Measurements from ENCODE around the gene SMARCD1.
"Not testable (repeated sequence)": the region's sequence is repeated elsewhere in the genome, so short reads cannot be mapped to it uniquely, and the experiment has no call there.

SMARCD1 gene

GRCh38 chr12:50073712-50074111 lies 11.4 kb upstream of the SMARCD1 start:
- in situ Hi-C loops (cut with MboI; ENCODE audit: low sequenced_read_pairs) = loop anchor here (10.0 to 25.0 kb wide), 2 partner anchors 101 to 211 kb away; no protein-coding TSS in a partner anchor

- in situ Hi-C loops (cut with MboI; ENCODE audit: low sequenced_read_pairs) = loop anchor here (10.0 to 25.0 kb wide), 2 partner anchors 100 to 213 kb away; no protein-coding TSS in a partner anchor
Measured at GRCh38 chr12:50074936-50075807, 10.0 kb upstream of the SMARCD1 start.

GRCh38 chr12:50075808-50076170 lies 9.4 kb upstream of the SMARCD1 start:
- in situ Hi-C loops (cut with MboI; ENCODE audit: low sequenced_read_pairs) = loop anchor here (10.0 kb wide), 1 partner anchor 99 kb away; no protein-coding TSS in a partner anchor

DNA sequence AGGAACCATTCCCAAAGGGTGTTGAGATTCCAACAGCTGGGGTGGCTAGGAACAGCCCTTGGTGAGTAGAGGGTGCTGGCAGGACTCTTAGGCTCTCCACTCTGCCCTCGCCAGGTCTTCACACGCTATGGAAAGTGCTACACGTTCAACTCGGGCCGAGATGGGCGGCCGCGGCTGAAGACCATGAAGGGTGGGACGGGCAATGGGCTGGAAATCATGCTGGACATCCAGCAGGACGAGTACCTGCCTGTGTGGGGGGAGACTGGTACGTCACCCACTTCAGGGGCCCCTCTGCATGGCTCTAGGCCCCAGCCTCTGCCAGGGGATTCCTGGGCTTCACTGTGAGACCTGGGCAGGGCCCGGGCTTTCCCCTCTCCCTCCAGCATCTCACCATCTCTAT lies 8.0 kb upstream of the SMARCD1 start:
- in situ Hi-C loops (cut with MboI; ENCODE audit: low sequenced_read_pairs) = loop anchor here (10.0 kb wide), 1 partner anchor 98 kb away; no protein-coding TSS in a partner anchor

GRCh38 chr12:50078281-50078680 lies 6.9 kb upstream of the SMARCD1 start:
- in situ Hi-C loops (cut with MboI; ENCODE audit: low sequenced_read_pairs) = loop anchor here (10.0 kb wide), 1 partner anchor 97 kb away; no protein-coding TSS in a partner anchor

GRCh38 chr12:50079771-50080170 lies 5.4 kb upstream of the SMARCD1 start:
- in situ Hi-C loops (cut with MboI; ENCODE audit: low sequenced_read_pairs) = loop anchor here (10.0 kb wide), 1 partner anchor 95 kb away; no protein-coding TSS in a partner anchor

- in situ Hi-C loops (cut with MboI; ENCODE audit: low sequenced_read_pairs) = no loop called here
Measured at GRCh38 chr12:50081096-50081808, 3.9 kb upstream of the SMARCD1 start.

- in situ Hi-C loops (cut with MboI; ENCODE audit: low sequenced_read_pairs) = no loop called here
Measured at GRCh38 chr12:50082644-50083043, 2.5 kb upstream of the SMARCD1 start.

GRCh38 chr12:50083301-50083700 lies 1.8 kb upstream of the SMARCD1 start:
- in situ Hi-C loops (cut with MboI; ENCODE audit: low sequenced_read_pairs) = no loop called here

DNA sequence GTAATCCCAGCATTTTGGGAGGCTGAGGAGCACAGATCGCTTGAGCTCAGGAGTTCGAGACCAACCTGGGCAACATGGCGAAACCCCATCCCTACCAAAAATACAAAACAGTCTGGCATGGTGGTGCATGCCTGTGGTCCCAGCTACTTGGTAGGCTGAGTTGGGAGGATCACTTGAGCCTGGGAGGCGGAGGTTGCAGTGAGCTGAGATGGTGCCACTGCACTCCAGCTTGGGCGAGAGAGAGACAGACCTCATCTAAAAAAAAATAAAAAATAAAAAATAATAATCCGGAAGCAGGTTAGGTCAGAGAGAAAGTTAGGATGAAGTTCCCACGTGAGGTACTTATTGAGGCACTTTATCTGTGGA lies 750 bp upstream of the SMARCD1 start:
- in situ Hi-C loops (cut with MboI; ENCODE audit: low sequenced_read_pairs) = not testable (repeated sequence)

DNA sequence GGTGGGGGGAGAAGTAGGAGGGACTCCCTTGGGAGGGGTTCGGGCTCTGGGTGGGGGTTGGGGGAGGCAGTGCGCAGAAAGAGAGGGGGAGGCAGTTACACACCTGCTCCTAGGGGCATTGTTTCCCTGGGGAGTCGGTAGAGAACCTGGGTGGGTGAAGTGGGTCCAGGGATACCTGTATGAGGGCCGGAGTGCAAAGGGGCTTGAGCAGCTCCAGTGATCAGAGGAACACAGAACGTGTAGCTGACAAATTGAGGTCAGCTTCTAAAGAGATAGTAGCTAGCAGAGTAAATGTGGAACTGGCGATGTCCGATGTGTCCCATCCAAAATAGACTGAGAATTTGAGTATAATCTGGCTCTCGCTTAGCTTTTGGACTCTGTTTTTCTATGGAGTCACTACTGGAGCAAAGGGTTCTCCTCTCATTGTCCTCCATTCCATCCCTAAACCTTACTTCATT lies 502 bp downstream of the SMARCD1 start:
- in situ Hi-C loops (cut with MboI; ENCODE audit: low sequenced_read_pairs) = no loop called here

DNA sequence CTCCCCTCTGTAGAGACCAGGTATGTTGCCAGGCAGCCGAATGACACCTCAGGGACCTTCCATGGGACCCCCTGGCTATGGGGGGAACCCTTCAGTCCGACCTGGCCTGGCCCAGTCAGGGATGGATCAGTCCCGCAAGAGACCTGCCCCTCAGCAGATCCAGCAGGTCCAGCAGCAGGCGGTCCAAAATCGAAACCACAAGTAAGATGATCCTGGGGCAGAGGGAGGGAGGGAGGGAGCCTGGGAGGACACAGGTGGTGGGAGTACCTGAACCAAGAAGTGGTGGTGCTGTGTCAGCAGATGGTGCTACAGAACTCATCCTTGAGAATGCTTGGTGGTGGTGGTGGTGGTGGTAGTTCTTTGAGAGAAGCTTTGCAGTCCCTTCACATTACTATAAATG lies 1.0 kb downstream of the SMARCD1 start:
- in situ Hi-C loops (cut with MboI; ENCODE audit: low sequenced_read_pairs) = no loop called here

GRCh38 chr12:50087151-50087550 lies 2.0 kb downstream of the SMARCD1 start:
- in situ Hi-C loops (cut with MboI; ENCODE audit: low sequenced_read_pairs) = no loop called here

- in situ Hi-C loops (cut with MboI; ENCODE audit: low sequenced_read_pairs) = no loop called here
Measured at GRCh38 chr12:50087995-50088394, 2.9 kb downstream of the SMARCD1 start.

- in situ Hi-C loops (cut with MboI; ENCODE audit: low sequenced_read_pairs) = no loop called here
Measured at GRCh38 chr12:50088577-50089335, 3.6 kb downstream of the SMARCD1 start.

DNA sequence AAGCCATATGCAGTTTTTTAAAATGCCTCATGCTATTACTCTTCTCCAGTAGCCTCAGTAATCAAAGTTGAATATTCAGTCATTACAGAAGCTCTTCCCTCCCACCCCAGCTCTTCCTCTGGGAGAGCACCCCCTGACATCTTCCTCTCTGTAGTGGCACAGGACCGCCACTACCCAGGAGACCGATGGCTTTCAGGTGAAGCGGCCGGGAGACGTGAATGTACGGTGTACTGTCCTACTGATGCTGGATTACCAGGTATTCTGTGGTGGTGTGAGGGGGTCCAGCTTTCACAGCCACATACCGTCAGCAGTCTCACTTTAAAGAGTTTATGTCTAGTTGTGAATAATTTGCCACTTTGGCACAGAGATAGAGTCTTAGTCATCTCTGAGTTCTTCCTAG lies 4.6 kb downstream of the SMARCD1 start:
- in situ Hi-C loops (cut with MboI; ENCODE audit: low sequenced_read_pairs) = no loop called here

GRCh38 chr12:50090391-50090790 lies 5.2 kb downstream of the SMARCD1 start:
- in situ Hi-C loops (cut with MboI; ENCODE audit: low sequenced_read_pairs) = no loop called here

DNA sequence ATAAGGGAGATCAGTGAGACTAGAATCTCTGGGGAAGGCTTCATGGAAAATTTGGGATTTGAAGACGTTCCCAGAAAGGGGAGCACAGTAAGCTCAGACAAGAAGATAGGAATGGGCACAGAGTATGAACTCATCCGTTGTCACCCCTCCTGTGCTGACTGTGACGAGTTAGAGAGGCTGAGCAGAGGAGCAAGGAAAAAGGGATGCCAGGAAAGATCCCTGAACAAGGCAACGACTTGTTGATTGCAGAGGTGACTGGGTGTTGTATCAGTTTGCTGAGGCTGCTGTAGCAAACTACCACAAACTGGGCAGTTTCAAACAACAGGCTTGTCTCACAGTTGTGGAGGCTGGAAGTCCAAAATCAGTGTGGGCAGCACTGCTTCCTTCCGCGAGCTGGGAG lies 12.8 kb downstream of the SMARCD1 start:
- in situ Hi-C loops (cut with MboI; ENCODE audit: low sequenced_read_pairs) = no loop called here

- in situ Hi-C loops (cut with MboI; ENCODE audit: low sequenced_read_pairs) = no loop called here
Measured at GRCh38 chr12:50099302-50100008, 14.3 kb downstream of the SMARCD1 start.

DNA sequence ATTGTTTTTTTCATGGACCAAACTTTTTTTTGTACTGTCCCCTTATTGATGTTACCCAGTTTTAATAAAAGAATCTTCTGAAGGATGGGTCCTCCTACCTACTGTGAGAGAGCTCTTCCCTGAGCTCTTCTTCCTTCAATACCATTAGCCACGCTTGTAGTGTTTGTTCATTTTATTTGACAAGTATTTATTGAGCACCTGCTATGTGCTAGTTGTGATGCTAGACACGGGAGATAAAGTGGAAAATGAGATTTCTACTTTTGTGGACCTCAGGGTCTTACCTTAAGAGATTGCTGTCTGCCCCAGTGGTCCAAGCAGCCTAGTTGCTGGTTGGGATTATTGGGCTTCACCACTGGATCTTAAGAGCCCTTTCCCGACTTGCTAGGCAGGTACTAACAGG lies 15.4 kb downstream of the SMARCD1 start:
- in situ Hi-C loops (cut with MboI; ENCODE audit: low sequenced_read_pairs) = no loop called here
